A549 (cell line): ENCODE measurements around the gene SLC16A9.
"Not testable (repeated sequence)": the region's sequence is repeated elsewhere in the genome, so short reads cannot be mapped to it uniquely, and the experiment has no call there.

Experiments used
- BCL3 ChIP-seq: fragments of >200 bp; sonication (Bioruptor Twin); formaldehyde crosslinking; IDR thresholded peaks from 3 replicates; pipeline ENCODE4 v1.6.1; 2016
- CEBPB ChIP-seq, 2 experiments: fragments of >200 bp in 1 of 2; sonication (Bioruptor Twin) in 1 of 2; formaldehyde crosslinking in 1 of 2; IDR thresholded peaks; 2 replicates each; pipeline ENCODE4 v1.6.1; 2012 to 2016
- CTCF ChIP-seq: fragments of >200 bp; sonication (Bioruptor Twin); formaldehyde crosslinking; IDR thresholded peaks from 3 replicates; pipeline ENCODE4 v1.5.1; 2016
- EP300 ChIP-seq, 2 experiments: fragments of >200 bp; sonication (Bioruptor Twin); formaldehyde crosslinking; IDR thresholded peaks; 2 replicates in 1 of 2; 3 replicates in 1 of 2; pipeline ENCODE4 v1.6.1; 2016 to 2017
- GATA3 ChIP-seq: IDR thresholded peaks from 2 replicates; pipeline ENCODE4 v1.6.1; 2012; ENCODE audit warnings: borderline replicate concordance
- JUN ChIP-seq, 2 experiments: fragments of >200 bp; sonication (Bioruptor Twin); formaldehyde crosslinking; IDR thresholded peaks; 2 replicates in 1 of 2; 3 replicates in 1 of 2; pipeline ENCODE4 v1.6.1; 2016 to 2017
- MAFK ChIP-seq: fragments of 450-650 bp; IDR thresholded peaks from 2 replicates; pipeline ENCODE4 v1.6.1; 2014; ENCODE audit not compliant: partially characterized antibody
- MAX ChIP-seq: IDR thresholded peaks from 2 replicates; pipeline ENCODE4 v1.6.1; 2012
- POLR2A ChIP-seq: IDR thresholded peaks from 2 replicates; pipeline ENCODE4 v1.6.1; 2012; ENCODE audit warnings: mild to moderate bottlenecking, low read length
- REST ChIP-seq: fragments of 200-600 bp; sonication (generic); IDR thresholded peaks from 2 replicates; pipeline ENCODE4 v1.6.1; 2016; ENCODE audit warnings: antibody characterized with exemption, mild to moderate bottlenecking, moderate library complexity
- RFX5 ChIP-seq: fragments of 450-650 bp; IDR thresholded peaks from 2 replicates; pipeline ENCODE4 v1.7.1; 2014; ENCODE audit warnings: antibody characterized with exemption, mild to moderate bottlenecking, moderate library complexity
- TP53 ChIP-seq: fragments of 250-450 bp; sonication (Bioruptor Pico); IDR thresholded peaks from 2 replicates; pipeline ENCODE4 v1.5.0; 2021; ENCODE audit warnings: mild to moderate bottlenecking, moderate library complexity
- USF2 ChIP-seq: fragments of 450-650 bp; IDR thresholded peaks from 2 replicates; pipeline ENCODE4 v1.6.1; 2014; ENCODE audit warnings: antibody characterized with exemption

- TF ChIP-seq GATA3; CTCF; USF2; JUN (IDR thresholded peaks at IDR 0.05); CEBPB (IDR thresholded peaks at IDR 0.05); MAX; TP53 (CRISPR knock-in tag); EP300 (IDR thresholded peaks at IDR 0.05); RFX5; MAFK; POLR2A; BCL3; REST: not testable (repeated sequence)
These were observed 23.8 kb upstream of the SLC16A9 start for GRCh38 chr10:59733321-59734013.
